Activated CD4-positive, CD25-positive, alpha-beta regulatory T cell (primary cell): Measurements from ENCODE around the gene OPA3.
"Not testable (repeated sequence)": the region's sequence is repeated elsewhere in the genome, so short reads cannot be mapped to it uniquely, and the experiment has no call there.

ENCODE experiments used
- DNase-seq, 4 experiments: peaks; one replicate each; lab custom pipeline; 2025; lab: John Stamatoyannopoulos, UW

The OPA3 gene

DNA sequence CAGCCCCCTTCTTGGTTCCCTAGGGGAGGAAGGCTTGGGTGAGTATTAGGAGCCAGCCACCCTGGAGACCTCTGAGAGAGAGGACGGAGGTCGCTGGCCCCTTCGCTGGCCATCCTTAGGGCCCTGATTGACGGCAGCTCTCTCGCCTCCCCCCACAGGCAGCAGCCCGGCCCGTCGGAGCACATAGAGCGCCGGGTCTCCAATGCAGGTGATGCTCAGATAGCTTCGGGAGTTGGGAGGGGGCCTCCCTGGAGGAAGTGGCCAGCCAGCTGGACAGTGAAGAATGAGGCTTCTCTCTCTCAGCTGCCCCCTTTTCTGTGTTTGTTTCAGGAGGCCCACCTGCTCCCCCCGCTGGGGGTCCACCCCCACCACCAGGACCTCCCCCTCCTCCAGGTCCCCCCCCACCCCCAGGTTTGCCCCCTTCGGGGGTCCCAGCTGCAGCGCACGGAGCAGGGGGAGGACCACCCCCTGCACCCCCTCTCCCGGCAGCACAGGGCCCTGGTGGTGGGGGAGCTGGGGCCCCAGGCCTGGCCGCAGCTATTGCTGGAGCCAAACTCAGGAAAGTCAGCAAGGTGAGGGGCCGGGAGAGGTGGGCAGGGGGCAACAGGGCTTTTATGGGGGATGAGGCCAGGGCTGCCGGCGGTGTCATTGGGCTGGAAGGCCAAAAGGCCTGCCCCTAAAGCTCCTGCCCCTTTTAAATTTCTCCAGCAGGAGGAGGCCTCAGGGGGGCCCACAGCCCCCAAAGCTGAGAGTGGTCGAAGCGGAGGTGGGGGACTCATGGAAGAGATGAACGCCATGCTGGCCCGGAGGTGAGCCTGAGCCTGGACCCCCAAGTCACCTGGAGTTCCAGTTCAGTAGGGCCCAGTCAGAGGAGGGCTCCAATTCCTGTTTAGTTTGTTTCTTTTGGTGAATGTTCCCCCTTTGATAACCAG lies 62.3 kb downstream of the OPA3 start:
- no peak for DNase-seq

DNA sequence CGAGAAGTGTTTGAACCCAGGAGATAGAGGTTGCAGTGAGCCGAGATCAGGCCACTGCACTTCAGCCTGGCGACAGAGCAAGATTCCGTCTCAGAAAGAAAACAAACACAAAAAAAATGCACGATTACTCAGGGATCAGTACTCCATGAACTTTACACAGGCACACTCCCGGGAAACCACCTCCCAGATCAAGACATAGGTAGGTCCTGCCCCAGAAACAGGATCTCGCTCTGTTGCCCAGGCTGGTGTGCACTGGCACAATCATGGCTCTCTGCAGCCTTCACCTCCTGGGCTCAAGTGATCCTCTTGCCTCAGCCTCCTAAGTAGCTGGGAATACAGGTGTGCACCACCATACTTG lies 66.2 kb downstream of the OPA3 start:
- DNase-seq = no peak

DNA sequence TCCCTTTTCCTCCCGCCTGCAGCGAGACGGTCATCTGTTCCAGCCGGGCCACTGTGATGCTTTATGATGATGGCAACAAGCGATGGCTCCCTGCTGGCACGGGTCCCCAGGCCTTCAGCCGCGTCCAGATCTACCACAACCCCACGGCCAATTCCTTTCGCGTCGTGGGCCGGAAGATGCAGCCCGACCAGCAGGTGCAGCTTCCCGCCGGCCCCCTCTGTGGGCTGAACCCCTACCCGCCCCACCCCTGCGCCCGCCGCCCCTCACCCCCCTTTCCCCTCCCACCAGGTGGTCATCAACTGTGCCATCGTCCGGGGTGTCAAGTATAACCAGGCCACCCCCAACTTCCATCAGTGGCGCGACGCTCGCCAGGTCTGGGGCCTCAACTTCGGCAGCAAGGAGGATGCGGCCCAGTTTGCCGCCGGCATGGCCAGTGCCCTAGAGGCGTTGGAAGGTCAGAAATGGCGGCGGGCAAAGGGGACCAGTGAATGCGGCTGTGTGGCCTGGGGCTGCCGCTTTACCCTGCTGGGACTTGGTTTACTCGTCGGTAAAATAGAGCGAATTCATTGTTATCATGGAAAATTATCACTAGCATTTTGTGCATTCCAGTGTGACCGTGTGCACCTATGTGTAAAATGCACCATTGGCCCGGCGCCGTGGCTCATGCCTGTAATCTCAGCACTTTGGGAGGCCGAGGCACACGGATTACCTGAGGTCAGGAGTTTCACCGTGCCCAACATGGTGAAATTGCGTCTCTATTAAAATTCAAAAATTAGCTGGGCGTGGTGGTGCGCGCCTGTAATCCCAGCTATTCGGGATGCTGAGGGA lies 66.7 kb downstream of the OPA3 start:
- no peak for DNase-seq

DNA sequence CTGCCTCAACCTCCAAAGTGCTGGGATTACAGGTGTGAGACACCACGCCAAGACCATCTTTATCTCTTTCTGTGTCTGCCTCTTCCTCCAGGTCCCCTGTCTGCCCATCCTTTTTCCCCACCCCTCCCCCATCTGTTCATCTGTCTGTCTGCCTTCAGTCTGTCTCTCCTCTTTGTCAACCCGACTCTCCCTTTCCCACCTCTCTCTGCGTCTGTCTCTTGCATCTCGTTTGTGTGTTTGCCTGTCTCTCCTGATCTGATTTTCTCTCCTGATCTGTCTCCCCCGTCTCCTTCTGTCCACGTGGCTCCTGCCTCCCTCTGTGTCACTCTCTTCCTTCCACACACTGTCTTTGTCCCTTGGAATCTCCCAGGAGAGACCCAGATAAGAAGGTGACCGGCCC lies 67.4 kb downstream of the OPA3 start:
- no peak for DNase-seq

DNA sequence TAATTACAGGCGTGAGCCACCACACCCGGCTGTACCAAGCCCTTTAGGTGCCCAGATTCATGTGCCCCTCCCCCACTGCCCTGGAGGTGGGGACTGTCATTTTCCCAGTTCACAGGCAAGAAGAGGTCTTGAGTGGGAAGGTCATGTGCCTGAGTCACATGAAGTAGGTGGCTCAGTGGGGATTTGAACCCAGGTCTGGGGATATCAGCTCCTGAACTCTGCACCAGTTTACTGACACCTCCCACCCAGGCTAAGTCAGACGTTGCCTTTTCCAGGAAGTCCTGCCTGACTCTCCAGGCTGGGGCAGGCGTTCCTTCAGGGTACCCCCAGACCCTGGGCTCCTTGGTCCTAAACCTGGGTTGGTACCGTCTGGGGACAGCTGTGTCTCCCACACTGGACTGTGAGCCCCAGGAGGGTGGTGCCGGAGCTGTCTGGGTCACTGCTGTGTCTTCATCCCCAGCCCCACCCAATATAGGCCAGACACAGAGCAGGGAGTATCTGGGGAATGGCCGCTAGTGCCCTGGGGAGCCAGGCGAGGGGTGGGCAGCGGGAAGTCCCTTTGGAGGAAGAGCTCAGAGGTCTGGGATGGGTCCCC lies 68.7 kb downstream of the OPA3 start:
- no peak for DNase-seq

DNA sequence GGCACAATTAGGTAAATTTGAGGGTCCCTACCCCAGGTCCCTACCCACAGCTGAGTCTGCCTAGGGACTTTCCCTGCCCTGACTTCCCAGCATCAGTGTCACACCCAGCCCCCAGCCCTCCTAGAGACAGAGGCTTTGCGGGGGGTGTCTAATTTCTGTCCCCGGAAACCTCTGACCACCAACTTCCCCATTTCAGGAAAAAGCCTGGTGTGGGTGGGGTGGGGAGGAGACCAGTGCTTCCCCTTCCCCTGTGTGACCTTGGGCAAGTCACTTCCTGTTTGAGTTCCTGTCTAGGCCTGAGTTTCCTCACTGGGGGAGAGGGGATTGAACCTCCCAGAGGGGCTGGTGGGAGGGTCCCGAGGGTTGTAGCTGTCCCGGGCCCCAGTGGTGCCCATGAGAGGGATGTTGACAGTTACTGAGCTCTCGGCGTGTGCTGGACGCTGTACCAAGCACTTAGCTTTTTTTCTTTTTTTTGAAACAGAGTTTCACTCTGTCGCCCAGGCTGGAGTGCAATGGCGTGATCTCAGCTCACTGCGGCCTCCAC lies 69.4 kb downstream of the OPA3 start:
- no peak for DNase-seq

DNA sequence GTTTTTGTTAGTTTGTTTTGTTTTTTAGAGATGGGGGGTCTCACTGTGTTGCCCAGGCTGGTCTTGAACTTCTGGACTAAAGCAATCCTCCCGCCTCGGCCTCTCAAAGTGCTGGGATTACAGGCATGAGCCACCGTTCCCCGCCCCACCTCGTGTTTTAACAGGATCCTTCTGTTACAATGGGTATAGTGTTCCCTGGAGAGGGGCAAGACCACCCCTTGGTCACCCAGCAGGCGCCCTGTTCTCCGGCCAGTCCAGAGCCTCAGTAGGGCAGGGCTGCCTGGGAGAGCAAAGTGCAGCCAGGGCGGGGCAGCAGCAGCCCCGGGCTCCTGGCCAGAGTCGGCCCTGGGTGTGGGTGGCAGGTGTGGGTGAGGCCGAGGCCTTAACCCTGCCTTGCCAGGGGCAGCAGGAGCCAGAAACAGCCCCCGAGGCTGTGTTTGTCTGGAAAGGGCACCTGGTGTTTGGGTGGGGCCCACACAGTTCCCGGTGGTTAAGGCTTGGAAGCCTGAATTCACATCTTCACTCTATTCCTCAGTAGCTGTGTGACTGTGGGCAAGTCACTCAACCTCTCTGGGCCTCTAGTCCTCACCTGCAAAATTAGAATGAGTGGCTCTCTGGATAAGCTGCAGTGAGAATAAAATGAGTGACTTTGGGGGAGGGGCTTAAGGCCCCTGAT lies 70.1 kb downstream of the OPA3 start:
- no peak for DNase-seq

DNA sequence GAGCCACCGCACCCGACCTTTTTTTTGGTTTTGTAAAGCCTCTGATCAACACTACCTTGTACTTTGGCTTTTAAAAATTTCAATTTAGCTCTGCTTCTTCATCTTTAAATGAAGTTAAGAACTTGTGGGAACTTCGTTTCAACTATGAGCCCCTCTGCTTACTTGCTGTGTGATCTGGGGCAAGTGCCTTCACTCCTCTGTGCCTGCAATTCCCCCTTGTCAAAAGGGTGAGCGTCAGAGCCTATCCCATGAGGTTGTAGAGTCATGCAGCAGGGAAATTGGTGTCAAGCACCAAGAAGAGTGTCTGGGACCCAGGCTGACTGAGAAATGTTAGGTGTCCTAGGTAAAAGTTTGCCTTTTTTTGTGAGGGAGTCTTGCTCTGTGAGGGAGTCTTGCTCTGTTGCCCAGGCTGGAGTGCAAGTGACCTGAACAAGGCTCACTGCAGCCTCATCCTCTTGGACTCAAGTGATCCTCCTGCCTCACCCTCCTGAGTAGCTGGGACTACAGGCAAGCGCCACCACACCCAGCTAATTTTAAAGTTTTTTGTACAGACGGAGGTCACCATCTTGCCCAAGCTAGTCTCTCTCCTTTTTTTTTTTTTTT lies 71.6 kb downstream of the OPA3 start:
- no peak for DNase-seq

DNA sequence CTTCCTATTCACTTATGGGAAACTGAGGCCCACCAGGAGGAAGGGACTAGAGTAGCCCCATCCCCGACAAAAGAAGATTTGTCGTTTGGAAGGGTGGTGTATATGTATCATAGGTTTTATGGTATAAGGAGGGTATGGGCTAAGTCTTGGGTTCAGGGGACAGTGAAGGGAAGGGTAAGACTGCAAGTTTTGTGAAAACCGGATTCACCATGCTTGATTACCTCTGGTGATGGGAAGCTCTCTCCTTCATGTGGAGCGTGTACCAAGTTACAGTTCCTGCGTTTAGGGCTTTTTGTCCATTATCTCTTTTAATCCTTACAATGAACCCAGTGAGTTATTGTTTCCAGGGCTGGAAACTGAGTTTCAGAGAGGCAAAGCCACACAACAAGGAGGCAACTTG lies 73.5 kb downstream of the OPA3 start:
- no peak for DNase-seq

DNA sequence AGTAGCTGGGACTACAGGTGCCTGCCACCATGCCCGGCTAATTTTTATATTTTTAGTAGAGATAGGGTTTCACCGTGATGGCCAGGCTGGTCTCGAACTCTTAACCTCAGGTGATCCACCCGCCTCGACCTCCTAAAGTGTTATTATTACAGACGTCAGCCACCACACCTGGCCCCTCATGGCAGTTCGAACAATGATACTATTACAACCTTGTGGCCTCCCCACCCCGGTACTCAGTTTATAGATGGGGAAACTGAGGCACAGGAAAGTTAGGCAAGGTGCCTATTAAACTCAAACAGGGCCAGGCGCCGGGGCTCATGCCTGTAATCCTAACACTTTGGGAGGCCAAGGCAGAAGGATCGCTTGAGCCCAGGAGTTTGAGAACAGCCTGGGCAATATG lies 74.2 kb downstream of the OPA3 start:
- DNase-seq = not testable (repeated sequence)

DNA sequence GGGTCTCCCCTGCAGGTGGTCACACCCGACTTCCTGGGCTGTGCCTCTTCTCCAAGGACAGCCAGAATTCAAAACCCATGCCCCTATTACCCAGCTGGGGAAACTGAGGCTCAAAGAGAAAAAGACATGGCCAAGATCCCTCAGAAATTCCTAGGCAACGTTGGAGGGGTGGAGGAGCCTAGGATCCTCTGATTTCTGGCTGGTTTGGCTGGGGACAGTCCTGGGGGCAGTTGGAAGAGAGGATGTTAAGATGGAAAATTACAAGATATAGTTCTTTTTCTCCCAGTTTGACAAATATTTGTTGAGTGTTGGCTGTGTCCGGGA lies 74.9 kb downstream of the OPA3 start:
- no peak for DNase-seq

DNA sequence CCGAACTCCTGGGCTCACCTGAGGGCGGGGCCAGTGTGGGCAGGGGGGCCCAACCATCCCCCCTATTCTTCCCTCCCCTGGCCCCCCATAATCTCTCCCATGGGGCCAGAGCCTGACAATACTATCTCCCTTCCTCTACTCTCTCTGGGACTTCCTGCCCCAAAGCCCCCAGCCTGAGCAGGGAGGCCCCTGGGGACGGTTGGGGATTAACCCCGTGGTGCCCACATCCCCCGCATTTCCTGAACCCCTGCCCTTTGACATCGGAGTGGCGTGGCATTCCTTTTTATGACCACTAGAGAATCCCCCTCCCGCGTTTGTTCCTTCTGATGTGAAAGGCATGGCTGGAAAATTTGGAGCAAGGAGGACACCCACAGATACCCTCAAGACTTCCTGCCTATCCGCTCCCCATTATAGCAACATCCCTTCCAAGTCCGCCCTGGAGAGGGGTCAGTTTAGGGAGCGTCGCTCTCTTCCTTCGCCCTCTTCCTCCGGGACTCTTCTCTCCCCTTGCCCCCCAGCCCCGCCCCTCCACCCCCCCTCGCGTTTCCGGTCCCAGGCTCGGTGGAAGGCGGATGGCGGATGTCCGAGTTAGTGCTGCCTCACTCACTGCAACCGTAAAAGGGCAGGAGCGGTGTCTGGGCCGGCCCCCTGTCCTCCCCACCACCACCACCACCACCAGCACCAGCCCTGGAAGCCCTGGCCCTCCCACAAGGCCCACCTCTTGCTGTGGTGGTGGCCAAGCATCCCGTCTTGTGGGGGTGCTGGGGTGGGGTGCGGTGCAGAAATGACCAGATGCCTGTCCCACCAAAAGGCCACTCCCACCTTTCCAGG lies 75.5 kb downstream of the OPA3 start:
- peak in 1 of 4 experiments; percentile 20 for DNase-seq

DNA sequence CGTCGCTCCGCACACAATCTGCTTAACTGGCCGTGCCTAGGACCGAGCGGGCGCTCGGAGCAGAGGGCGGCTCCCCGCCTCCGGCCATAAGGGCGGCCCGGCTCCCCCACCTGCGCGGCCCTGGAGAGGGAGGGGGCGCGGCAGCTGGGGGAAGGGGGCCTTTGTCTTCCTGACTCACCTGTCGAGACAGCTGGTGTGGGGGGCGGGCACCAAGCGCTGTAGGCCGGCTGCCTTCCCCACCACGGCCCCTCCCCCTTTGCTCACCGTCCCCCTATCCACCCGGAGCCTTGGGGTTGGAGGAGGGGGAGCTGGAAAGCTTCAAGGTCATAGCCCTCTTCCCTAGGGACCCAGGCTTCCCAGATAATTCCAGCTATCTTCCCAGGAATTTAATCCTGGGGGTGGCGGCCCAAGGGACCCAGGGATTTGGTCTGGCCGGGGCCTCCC lies 76.2 kb downstream of the OPA3 start:
- DNase-seq = no peak

DNA sequence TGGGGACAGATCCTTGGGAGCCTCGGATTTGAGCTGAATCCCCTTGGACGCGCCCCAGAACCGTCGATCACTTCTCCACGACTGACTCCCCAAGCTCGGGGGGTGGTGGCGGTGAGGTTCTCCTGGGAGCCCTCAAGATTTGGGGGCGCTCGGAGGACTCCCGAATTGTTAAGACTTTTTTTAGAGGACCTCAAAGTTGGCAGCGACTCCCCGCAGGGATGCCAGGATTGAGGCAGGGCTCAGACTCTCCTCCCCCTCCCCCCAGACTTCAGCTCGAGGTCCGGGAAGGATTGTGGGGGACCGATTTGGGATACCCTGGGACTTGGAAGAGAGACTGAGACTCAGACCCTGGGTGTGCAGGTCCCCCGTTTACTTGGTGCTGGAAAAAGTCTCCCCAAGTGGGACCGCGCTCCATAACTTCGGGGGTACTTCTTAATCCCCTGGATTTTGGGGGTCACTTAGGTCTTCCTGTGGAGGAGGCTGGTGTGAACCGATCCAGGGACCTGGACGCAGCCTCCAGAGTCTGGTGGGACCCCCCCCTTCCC lies 76.7 kb downstream of the OPA3 start:
- no peak for DNase-seq

DNA sequence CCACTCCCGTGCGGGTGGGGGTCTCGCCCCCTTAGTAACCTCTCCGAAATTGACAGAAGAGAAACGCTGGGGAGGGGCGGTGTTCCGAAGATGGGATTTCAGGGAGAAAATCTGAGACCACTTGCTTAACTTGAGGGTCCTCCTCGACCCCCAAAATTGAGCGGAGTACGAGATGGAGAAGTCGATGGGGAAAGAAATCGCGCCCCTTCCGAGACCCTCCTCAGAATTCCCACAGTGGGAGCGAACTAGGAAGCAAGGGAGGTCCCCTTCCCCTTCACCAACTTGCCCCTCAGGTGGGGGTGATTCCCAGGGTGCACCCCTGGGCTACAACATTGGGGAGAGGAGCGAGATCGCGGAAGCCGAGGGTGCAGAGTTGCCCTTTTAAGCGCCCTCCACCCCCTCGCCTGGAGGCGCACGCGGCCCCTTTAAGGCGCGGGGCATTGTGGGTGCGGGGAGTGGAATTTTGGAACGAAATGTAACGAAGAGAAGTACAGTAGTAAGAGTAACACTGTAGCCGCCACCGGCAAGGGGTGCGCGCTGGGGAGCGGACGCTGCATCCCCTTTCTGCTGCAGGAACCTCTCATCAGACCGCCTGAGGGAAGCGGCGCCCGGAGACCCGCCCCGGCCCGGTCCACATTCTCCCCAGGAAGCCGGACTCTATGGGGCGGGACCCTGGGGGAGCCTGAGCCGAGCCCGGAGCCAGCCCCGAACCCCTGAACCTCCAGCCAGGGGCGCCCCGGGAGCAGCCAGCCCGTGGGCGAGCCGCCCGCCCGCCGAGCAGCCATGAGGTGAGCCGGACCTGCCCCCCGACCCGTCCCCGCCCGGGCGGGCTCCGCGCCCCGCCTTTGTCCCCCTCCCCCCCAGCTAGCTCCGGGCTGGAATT lies 77.4 kb downstream of the OPA3 start, which contains the start of gene VASP:
TSS of gene VASP (plus strand) at position 491 of the 883 bp plus-strand sequence. CDS start at position 784, 293 bp downstream.
- peak; percentile 75 to 84 (median 83) for DNase-seq

DNA sequence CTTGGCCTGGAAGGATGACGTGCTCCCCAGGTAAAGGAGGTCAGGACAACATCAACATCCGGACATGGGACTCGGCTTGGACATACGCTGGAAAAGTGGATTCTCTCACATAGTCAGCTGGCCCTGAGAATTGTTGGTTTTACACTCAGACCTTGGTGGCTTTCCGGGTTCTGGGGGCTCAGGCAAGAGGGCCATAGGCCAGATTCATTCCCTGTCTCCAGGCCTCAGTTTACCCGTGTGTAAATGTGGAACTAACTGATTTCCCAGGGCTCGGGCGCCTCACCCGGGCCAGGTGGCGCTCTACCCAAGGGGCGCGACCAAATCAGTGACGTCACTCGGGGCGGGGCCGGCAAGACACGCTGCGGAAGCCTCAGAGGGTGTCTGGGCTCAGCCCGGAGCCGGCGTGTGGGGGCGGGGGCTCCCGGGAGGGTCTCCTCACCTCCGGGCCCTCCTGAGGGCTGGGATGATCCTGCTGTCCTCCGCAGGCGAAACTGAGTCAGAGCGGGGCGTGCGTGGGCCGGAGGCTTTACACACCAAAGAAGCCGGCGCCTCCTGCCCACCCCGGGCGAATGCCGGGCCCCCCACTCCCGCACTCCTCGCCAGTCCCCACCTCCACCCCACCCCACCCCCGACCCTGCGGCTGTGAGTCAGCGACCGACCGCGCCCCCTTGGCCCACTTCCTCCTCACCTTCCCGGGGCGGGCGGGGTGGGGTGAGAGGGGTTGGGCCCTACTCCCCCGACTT lies 78.2 kb downstream of the OPA3 start:
- DNase-seq = peak; percentile 95 to 99 (median 96)

DNA sequence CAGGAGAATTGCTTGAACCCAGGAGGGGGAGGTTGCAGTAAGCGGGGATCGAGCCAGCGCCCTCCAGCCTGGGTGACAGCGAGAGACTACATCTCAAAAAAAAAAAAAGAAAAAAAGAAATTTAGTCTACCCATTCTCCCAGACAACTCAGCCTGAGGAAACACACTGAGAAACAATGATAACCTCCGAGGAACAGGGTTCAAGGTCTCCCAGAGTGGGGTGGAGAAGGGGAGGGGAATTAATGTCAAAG lies 78.7 kb downstream of the OPA3 start:
- no peak for DNase-seq

DNA sequence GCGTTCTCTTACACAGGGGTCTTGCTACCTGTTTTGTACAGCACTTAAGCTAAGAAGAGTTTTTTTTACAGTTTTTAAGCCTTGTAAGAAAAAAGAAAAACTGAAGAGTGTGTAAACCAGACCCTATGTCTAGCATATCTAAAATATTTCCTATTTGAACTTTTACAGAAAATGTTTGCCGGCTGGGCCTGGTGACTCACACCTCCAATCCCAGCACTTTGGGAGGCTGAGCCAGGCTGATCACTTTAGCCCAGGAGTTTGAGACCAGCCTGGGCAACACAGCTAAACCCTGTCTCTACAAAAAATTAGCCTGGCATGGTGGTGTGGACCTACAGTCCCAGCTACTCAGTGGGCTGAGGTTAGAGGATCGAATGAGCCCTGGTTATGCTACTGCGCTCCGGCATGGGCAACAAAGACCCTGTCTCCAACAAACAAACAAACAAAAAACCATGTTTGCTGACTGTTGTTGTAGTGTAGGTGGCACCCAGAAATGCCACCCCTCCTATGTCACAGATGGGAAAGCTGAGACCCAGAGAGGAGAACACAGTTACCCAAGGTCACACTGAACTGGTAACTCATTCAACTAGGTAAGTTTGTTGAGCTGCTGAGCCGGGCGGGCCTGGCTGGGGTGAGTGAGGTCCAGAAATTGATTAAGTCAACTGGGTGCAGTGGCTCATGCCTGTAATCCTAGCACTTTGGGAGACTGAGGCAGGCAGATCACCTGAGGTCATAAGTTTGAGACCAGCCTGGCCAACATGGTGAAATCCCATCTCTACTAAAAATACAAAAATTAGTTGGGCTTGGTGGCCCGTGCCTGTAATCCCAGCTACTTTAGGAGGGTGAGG lies 79.2 kb downstream of the OPA3 start:
- DNase-seq = no peak
